ENCODE data around the gene CFI. TPM values are rescaled to one million over a fixed set of nuclear protein-coding genes. Genes with fewer than 3 reads are reported as not detected.

Gene CFI
- total and polyA plus RNA-seq, 7 experiments from 2014 or later = not detected

- H3K4me1 ChIP-seq (ENCODE audit: control insufficient read depth in 2 of 2, insufficient read depth in 2 of 2, low read length in 2 of 2) = peaks cover 0 to 2% of the 10 kb centered on the region in 2 donors
- intact Hi-C loops (cut with micrococcal nuclease) = loop anchor here (10.0 kb wide), 4 partner anchors 275 to 1815 kb away; partner anchors contain the start of gene OSTC (in 1 of the 2)
- no peaks in the 10 kb centered on the region for H3K9me3 ChIP-seq (ENCODE audit: control insufficient read depth in 2 of 3, low read length in 3 of 3)
- H3K9me3 Mint-ChIP-seq = no peaks in the 10 kb centered on the region
- no peak overlapping the region for H3K4me3 ChIP-seq (ENCODE audit: low read length)
- no peaks in the 10 kb centered on the region for H3K36me3 Mint-ChIP-seq
- no peaks in the 10 kb centered on the region for H3K27me3 ChIP-seq (ENCODE audit: control insufficient read depth in 2 of 2, insufficient read depth in 2 of 2, low read length in 2 of 2)
- H3K27ac ChIP-seq (ENCODE audit: low read depth, low read length) = no peak overlapping the region
- peaks cover 0 to 10% (median 5%) of the 10 kb centered on the region in 5 donors for H3K27me3 Mint-ChIP-seq
- ChIA-PET CTCF (no interaction called here), POLR2A (interaction anchor here (1.1 kb wide), 1 partner anchor 112 kb away, joined by 7 read pairs; no protein-coding TSS in a partner anchor)
- no peak for ATAC-seq
- H3K4me3 Mint-ChIP-seq = no peak overlapping the region
- no peak overlapping the region for H3K27ac Mint-ChIP-seq
- no peaks in the 10 kb centered on the region for H3K36me3 ChIP-seq (ENCODE audit: control insufficient read depth in 2 of 3, insufficient read depth in 3 of 3, low read length in 3 of 3)
- peaks cover 2 to 14% (median 2%) of the 10 kb centered on the region in 7 donors for H3K4me1 Mint-ChIP-seq
- DNase-seq = no peak
Observed at GRCh38 chr4:109809655-109810054, 7.9 kb upstream of the CFI start.

- peak in 4 of 9 donors; percentile 8 to 25 (median 16) for DNase-seq
- POLR2A ChIA-PET = no interaction called here
- H3K4me3 Mint-ChIP-seq = no peak overlapping the region
- no peaks in the 10 kb centered on the region for H3K9me3 ChIP-seq (ENCODE audit: control insufficient read depth in 2 of 3, low read length in 3 of 3)
- H3K27me3 Mint-ChIP-seq = peaks cover 0 to 10% (median 7%) of the 10 kb centered on the region in 5 donors
- no peak overlapping the region for H3K27ac ChIP-seq (ENCODE audit: low read depth, low read length)
- no peak overlapping the region for H3K27ac Mint-ChIP-seq
- H3K36me3 ChIP-seq (ENCODE audit: control insufficient read depth in 2 of 3, insufficient read depth in 3 of 3, low read length in 3 of 3) = no peaks in the 10 kb centered on the region
- H3K4me1 Mint-ChIP-seq = no peaks in the 10 kb centered on the region
- intact Hi-C loops (cut with micrococcal nuclease) = loop anchor here (1.0 to 5.0 kb wide), 3 partner anchors 47 to 382 kb away; no protein-coding TSS in a partner anchor
- H3K9me3 Mint-ChIP-seq = no peaks in the 10 kb centered on the region
- CTCF ChIA-PET = interaction anchor here (1.0 kb wide), 1 partner anchor 372 kb away, joined by 3 read pairs; no protein-coding TSS in a partner anchor
- no peaks in the 10 kb centered on the region for H3K36me3 Mint-ChIP-seq
- H3K4me3 ChIP-seq (ENCODE audit: low read length) = no peak overlapping the region
- H3K4me1 ChIP-seq (ENCODE audit: control insufficient read depth in 2 of 2, insufficient read depth in 2 of 2, low read length in 2 of 2) = no peaks in the 10 kb centered on the region
- peak; percentile 44 for ATAC-seq
- no peaks in the 10 kb centered on the region for H3K27me3 ChIP-seq (ENCODE audit: control insufficient read depth in 2 of 2, insufficient read depth in 2 of 2, low read length in 2 of 2)
Observed at GRCh38 chr4:109803924-109804571, 2.2 kb upstream of the CFI start.

GRCh38 chr4:109801099-109801789 lies 555 bp downstream of the CFI start:
- no peak for DNase-seq
- peaks cover 0 to 13% (median under 1%) of the 10 kb centered on the region in 5 donors for H3K27me3 Mint-ChIP-seq
- no peak overlapping the region for H3K27ac ChIP-seq (ENCODE audit: low read depth, low read length)
- no peak overlapping the region for H3K4me3 ChIP-seq (ENCODE audit: low read length)
- peaks cover 0 to 3% (median 0%) of the 10 kb centered on the region in 3 experiments for H3K9me3 ChIP-seq (ENCODE audit: control insufficient read depth in 2 of 3, low read length in 3 of 3)
- H3K4me3 Mint-ChIP-seq = no peak overlapping the region
- no peak for ATAC-seq
- H3K36me3 ChIP-seq (ENCODE audit: control insufficient read depth in 2 of 3, insufficient read depth in 3 of 3, low read length in 3 of 3) = no peaks in the 10 kb centered on the region
- CTCF ChIA-PET = interaction anchor here (0.6 kb wide), 1 partner anchor 426 kb away, joined by 3 read pairs; no protein-coding TSS in a partner anchor
- H3K9me3 Mint-ChIP-seq = peaks cover 0 to 14% (median 4%) of the 10 kb centered on the region in 11 donors
- no peaks in the 10 kb centered on the region for H3K4me1 ChIP-seq (ENCODE audit: control insufficient read depth in 2 of 2, insufficient read depth in 2 of 2, low read length in 2 of 2)
- POLR2A ChIA-PET = no interaction called here
- no peaks in the 10 kb centered on the region for H3K4me1 Mint-ChIP-seq
- no peak overlapping the region for H3K27ac Mint-ChIP-seq
- H3K27me3 ChIP-seq (ENCODE audit: control insufficient read depth in 2 of 2, insufficient read depth in 2 of 2, low read length in 2 of 2) = no peaks in the 10 kb centered on the region
- no peaks in the 10 kb centered on the region for H3K36me3 Mint-ChIP-seq
- intact Hi-C loops (cut with micrococcal nuclease) = loop anchor here in 1 of 2 donors (5.0 kb wide), 1 partner anchor 44 kb away; no protein-coding TSS in a partner anchor

GRCh38 chr4:109798866-109799265 lies 2.9 kb downstream of the CFI start:
- POLR2A ChIA-PET = no interaction called here

GRCh38 chr4:109795059-109795458 lies 6.7 kb downstream of the CFI start:
- POLR2A ChIA-PET = no interaction called here
- CTCF ChIA-PET = no interaction called here
- Histone ChIP-seq H3K9me3 (ENCODE audit: control insufficient read depth in 2 of 3, low read length in 3 of 3) (peaks cover 0 to 14% (median 0%) of the 10 kb centered on the region in 3 experiments), H3K27me3 (ENCODE audit: control insufficient read depth in 2 of 2, insufficient read depth in 2 of 2, low read length in 2 of 2) (no peaks in the 10 kb centered on the region), H3K4me3 (ENCODE audit: low read length) (no peak overlapping the region), H3K4me1 (ENCODE audit: control insufficient read depth in 2 of 2, insufficient read depth in 2 of 2, low read length in 2 of 2) (no peaks in the 10 kb centered on the region), H3K27ac (ENCODE audit: low read depth, low read length) (no peak overlapping the region), H3K36me3 (ENCODE audit: control insufficient read depth in 2 of 3, insufficient read depth in 3 of 3, low read length in 3 of 3) (no peaks in the 10 kb centered on the region)
- Mint-ChIP-seq H3K36me3 (peaks cover 0 to 16% (median 9%) of the 10 kb centered on the region in 5 donors), H3K4me1 (no peaks in the 10 kb centered on the region), H3K27me3 (peaks cover 5 to 46% (median 12%) of the 10 kb centered on the region in 5 donors), H3K27ac (no peak overlapping the region), H3K4me3 (no peak overlapping the region), H3K9me3 (peaks cover 6 to 39% (median 19%) of the 10 kb centered on the region in 11 donors)
- ATAC-seq (no peak), DNase-seq (no peak)
- intact Hi-C loops (cut with micrococcal nuclease) = no loop called here

More at GRCh38 chr4:109798866-109799265, 2.9 kb downstream of the CFI start:
- H3K27me3 Mint-ChIP-seq = peaks cover 5 to 21% (median 5%) of the 10 kb centered on the region in 5 donors
- Histone ChIP-seq H3K9me3 (ENCODE audit: control insufficient read depth in 2 of 3, low read length in 3 of 3) (peaks cover 0 to 11% (median 0%) of the 10 kb centered on the region in 3 experiments), H3K27me3 (ENCODE audit: control insufficient read depth in 2 of 2, insufficient read depth in 2 of 2, low read length in 2 of 2) (no peaks in the 10 kb centered on the region), H3K4me1 (ENCODE audit: control insufficient read depth in 2 of 2, insufficient read depth in 2 of 2, low read length in 2 of 2) (no peaks in the 10 kb centered on the region), H3K36me3 (ENCODE audit: control insufficient read depth in 2 of 3, insufficient read depth in 3 of 3, low read length in 3 of 3) (no peaks in the 10 kb centered on the region), H3K27ac (ENCODE audit: low read depth, low read length) (no peak overlapping the region), H3K4me3 (ENCODE audit: low read length) (no peak overlapping the region)
- no peaks in the 10 kb centered on the region for H3K4me1 Mint-ChIP-seq
- DNase-seq (no peak), ATAC-seq (no peak)
- no peak overlapping the region for H3K4me3 Mint-ChIP-seq
- CTCF ChIA-PET = no interaction called here
- intact Hi-C loops (cut with micrococcal nuclease) = no loop called here
- no peak overlapping the region for H3K27ac Mint-ChIP-seq
- peaks cover 6 to 33% (median 17%) of the 10 kb centered on the region in 11 donors for H3K9me3 Mint-ChIP-seq
- peaks cover 0 to 11% (median 9%) of the 10 kb centered on the region in 5 donors for H3K36me3 Mint-ChIP-seq

- ChIA-PET POLR2A (no interaction called here), CTCF (no interaction called here)
- Histone ChIP-seq H3K27ac (ENCODE audit: low read depth, low read length) (no peak overlapping the region), H3K9me3 (ENCODE audit: control insufficient read depth in 2 of 3, low read length in 3 of 3) (no peaks in the 10 kb centered on the region), H3K4me3 (ENCODE audit: low read length) (no peak overlapping the region), H3K4me1 (ENCODE audit: control insufficient read depth in 2 of 2, insufficient read depth in 2 of 2, low read length in 2 of 2) (no peaks in the 10 kb centered on the region), H3K36me3 (ENCODE audit: control insufficient read depth in 2 of 3, insufficient read depth in 3 of 3, low read length in 3 of 3) (no peaks in the 10 kb centered on the region), H3K27me3 (ENCODE audit: control insufficient read depth in 2 of 2, insufficient read depth in 2 of 2, low read length in 2 of 2) (no peaks in the 10 kb centered on the region)
- H3K27ac Mint-ChIP-seq = no peak overlapping the region
- H3K9me3 Mint-ChIP-seq = peaks cover 0 to 14% (median 0%) of the 10 kb centered on the region in 11 donors
- DNase-seq (no peak), ATAC-seq (no peak)
- H3K4me1 Mint-ChIP-seq = no peaks in the 10 kb centered on the region
- H3K36me3 Mint-ChIP-seq = no peaks in the 10 kb centered on the region
- H3K27me3 Mint-ChIP-seq = peaks cover 0 to 56% (median 2%) of the 10 kb centered on the region in 5 donors
- no peak overlapping the region for H3K4me3 Mint-ChIP-seq
- intact Hi-C loops (cut with micrococcal nuclease) = no loop called here
Observed at GRCh38 chr4:109787807-109788206, 14.0 kb downstream of the CFI start.
